GM19438 (cell line): ENCODE data around the gene ZNF277.
"Not testable (repeated sequence)": the region's sequence is repeated elsewhere in the genome, so short reads cannot be mapped to it uniquely, and the experiment has no call there.

Experiments
- ATAC-seq: cut with Tn5 transposase; IDR thresholded peaks from one replicate; pipeline ENCODE4 v1.9.1; 2021; ENCODE audit warnings: low read depth; ENCODE audit not compliant: unreplicated experiment

Gene ZNF277

DNA sequence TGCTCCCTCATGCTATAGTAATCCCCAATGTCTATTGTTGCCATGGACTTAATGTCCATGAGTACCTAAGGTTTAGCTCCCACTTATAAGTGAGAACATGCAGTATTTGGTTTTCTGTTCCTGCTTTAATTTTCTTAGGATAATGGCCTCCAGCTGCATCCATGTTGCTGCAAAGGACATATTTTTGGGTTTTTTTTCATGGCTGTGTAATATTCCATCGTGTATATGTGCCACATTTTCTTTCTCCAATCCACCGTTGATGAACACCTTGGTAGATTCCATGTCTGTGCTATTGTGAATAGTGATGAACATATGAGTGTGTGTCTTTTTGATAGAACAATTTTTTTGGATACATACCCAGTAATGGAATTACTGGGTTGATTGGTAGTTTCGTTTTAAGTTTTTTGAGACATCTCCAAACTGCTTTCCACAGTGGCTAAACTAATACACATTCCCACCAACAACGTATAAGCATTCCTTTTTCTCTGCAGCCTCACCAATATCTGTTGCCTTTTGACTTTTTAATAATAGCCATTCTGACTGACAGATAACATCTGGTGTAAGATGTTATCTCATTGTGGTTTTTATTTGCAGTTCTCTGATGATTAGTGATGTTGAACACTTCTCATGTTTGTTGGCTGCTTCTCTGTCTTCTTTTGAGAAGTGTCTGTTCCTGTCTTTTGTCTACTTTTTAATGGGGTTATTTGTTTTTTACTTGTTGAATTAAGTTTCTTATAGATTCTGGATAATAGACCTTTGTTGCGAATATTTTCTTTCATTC lies 175.0 kb downstream of the ZNF277 start:
- ATAC-seq, result no peak

DNA sequence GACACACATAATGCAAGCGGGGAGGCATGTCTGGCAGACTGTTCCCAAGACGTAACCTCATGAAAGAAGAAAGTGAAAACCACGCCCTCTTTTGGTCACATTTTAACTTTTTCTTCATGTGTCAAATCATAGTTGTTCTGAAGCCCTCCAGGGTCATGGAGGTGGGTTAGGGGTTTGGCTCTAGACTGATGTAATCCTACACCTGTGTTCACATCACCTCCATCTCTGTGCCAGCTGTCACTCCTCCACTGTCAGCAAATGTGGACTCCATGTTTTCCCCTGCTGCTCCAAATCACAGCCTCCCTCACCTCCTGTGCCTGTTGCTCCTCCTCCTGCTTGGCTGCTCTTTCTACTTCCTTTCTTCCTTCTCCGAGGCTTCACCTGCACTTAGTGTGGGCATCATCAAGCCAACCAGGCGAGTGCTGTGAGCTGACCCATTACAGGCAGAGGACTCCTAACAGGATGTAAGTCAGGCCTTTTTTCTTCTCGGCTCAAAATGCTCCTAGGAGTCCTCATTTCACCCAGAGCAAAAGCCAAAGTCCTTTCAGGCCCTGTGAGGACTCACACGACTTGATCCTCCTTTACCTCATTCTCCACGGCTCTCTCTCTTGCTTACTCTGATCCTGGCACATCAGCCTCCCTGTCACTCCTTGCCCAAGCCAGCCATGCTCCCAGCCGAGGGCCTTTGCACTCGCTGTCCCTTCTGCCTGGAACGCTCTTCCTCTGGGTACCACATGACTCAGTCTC lies 177.3 kb downstream of the ZNF277 start:
- peak; percentile 83 for ATAC-seq

DNA sequence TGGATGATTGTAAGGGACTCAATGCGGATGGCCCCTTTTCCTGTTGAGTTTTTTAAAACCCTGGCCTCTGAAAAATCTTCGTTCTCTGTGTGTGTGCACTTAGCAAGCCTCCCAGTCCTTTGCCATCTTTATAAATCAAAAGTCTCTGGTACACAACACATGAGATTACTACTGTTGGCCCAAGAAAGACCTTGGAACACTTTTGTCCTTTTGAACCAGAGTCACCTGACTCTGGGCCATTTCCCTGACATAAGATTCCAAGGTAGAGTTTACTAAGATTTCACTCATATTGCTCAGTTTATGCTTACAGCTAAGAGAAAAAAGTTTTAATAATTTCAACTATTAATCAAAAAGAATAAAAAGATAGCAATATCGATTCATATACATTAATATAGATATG lies 179.0 kb downstream of the ZNF277 start:
- ATAC-seq, result no peak

DNA sequence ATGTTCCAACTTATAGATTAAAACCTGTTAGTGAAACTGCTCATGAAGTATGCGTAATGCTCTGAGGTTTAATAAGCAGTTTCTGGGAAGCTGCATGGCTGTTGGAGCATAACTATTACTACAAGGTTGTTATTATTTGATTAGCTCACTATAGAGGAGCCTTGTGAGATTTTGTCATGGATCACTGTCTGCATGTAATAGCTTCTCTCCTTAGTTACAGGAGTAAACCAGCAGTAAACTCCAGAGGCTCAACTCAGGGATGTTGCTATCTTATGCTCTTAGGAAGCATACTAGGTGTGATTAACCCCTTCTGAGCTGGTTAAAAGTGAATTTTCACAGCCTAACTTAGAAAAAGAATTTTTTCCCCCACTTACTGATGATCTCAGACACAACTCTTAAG lies 180.1 kb downstream of the ZNF277 start:
- no peak for ATAC-seq

- ATAC-seq, result no peak
Observed at GRCh38 chr7:112390167-112390566, 183.7 kb downstream of the ZNF277 start.

DNA sequence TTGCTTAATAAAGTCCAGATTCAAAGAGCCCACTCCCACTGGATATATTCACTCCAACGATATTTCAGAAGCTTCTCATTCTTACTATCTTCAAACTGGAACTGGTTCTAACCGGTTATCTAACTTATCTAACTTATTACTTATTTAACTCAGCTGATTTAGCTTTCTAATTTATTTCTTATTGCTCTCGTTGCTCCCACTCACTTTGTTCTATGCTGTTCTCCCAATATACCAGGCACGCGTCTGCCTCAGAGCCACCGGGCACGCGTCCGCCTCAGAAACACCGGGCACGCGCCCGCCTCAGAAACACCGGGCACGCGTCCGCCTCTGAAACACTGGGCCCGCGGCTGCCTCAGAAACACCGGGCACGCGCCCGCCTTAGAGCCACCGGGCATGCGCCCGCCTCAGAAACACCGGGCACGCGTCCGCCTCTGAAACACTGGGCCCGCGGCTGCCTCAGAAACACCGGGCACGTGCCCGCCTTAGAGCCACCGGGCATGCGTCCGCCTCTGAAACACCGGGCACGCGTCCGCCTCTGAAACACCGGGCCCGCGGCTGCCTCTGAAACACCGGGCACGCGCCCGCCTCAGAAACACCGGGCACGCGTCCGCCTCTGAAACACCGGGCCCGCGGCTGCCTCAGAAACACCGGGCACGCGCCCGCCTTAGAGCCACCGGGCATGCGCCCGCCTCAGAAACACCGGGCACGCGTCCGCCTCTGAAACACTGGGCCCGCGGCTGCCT lies 184.8 kb downstream of the ZNF277 start:
- not testable (repeated sequence) for ATAC-seq

DNA sequence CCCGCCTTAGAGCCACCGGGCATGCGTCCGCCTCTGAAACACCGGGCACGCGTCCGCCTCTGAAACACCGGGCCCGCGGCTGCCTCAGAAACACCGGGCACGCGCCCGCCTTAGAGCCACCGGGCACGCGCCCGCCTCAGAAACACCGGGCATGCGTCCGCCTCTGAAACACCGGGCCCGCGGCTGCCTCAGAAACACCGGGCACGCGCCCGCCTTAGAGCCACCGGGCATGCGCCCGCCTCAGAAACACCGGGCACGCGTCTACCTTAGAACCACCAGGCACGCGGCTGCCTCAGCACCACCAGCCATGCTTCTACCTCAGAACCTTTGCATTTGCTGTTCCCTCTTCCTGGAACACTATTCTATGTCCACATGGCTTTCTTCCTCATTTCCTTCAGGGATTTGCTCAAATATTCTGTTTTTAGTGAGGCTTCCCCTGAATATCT lies 185.4 kb downstream of the ZNF277 start:
- peak; percentile 75 for ATAC-seq
